NB4 (cell line): Measurements from ENCODE around the gene CXorf65.

ENCODE experiments used
- CTCF ChIP-seq: IDR thresholded peaks from one replicate; pipeline ENCODE4 v1.5.1; 2012; ENCODE audit warnings: low read depth, low read length
- TF ChIP-seq, protein P1 (sequence below): IDR thresholded peaks from 2 replicates; pipeline ENCODE4 v1.6.1; 2011; ENCODE audit warnings: low read depth, low read length

DNA sequence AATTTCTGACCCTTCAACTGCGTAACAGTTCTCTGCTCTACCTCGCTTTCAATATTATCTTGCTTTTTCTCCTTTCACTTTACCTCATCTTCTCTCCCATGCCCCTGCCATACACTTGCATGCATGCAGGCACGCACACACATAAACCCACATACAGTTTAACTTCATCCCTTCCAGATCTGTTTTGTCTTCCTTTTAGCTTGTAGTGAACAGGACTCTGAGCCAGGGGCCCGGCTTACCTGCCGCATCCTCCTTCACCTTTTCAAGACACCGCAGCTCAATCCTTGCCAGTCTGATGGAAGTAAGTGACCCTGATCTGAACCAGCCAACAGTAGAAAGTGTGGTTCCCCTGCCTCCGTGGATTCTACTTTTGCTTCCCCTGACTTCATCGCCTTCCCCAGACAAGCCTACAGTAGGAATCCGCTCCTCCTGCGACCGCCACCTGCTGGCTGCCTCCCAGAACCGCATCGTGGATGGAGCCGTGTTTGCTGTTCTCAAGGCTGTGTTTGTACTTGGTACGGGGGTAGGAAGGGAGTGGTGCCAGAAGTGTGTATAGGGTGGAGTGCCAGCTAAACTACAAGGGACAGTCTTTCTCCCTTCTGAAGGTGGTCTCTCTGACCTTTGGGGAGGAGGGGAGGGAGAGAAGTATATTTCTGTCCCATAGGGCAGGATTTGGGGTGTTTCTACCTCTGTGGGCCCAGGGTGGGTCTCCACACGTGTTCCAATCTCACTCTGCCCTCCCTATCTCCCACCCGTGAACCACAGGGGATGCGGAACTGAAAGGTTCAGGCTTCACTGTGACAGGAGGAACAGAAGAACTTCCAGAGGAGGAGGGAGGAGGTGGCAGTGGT, 22.6 kb upstream of the CXorf65 start:
- peak; percentile 74 for TF ChIP-seq CTCF
- TF ChIP-seq, protein P1, sequence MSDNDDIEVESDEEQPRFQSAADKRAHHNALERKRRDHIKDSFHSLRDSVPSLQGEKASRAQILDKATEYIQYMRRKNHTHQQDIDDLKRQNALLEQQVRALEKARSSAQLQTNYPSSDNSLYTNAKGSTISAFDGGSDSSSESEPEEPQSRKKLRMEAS, result peak; percentile 30; the same call in 1 of the 2 replicates
